ENCODE data around the gene CYP3A4. TPM values are rescaled to one million over a fixed set of nuclear protein-coding genes. Genes with fewer than 3 reads are reported as not detected.

The CYP3A4 gene
- total and polyA plus RNA-seq, 2 of the 13 experiments (the other 11 are each of a cell fraction or from before 2014, with no cell fraction given), result 0.11 to 0.24 TPM

- TF ChIP-seq, protein P1, sequence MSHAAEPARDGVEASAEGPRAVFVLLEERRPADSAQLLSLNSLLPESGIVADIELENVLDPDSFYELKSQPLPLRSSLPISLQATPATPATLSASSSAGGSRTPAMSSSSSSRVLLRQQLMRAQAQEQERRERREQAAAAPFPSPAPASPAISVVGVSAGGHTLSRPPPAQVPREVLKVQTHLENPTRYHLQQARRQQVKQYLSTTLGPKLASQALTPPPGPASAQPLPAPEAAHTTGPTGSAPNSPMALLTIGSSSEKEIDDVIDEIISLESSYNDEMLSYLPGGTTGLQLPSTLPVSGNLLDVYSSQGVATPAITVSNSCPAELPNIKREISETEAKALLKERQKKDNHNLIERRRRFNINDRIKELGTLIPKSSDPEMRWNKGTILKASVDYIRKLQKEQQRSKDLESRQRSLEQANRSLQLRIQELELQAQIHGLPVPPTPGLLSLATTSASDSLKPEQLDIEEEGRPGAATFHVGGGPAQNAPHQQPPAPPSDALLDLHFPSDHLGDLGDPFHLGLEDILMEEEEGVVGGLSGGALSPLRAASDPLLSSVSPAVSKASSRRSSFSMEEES (CRISPR knock-in tag; IDR thresholded peaks at IDR 0.05), result peak; percentile 56; the same call in 1 of the 2 replicates
- TF ChIP-seq ARID5B (CRISPR knock-in tag; IDR thresholded peaks at IDR 0.05), result peak; percentile 90
- TF ChIP-seq SMAD3 (CRISPR knock-in tag; IDR thresholded peaks at IDR 0.05), result peak; percentile 75; the same call in 1 of the 2 replicates
- TF ChIP-seq, protein P2, sequence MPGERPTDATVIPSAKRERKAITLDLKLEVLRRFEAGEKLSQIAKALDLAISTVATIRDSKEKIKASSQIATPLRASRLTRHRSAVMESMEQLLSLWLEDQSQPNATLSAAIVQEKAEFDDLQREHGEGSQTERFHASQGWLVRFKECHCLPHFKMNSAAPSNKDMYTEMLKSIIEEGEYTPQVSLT (CRISPR knock-in tag; IDR thresholded peaks at IDR 0.05; ENCODE audit: borderline replicate concordance, low read depth), result no peak
- peak; percentile 68 for TF ChIP-seq ERF (CRISPR knock-in tag; IDR thresholded peaks at IDR 0.05)
- TF ChIP-seq GABPA (IDR thresholded peaks at IDR 0.05; ENCODE audit: low read depth, low read length), result no peak
- peak; percentile 45; the same call in 1 of the 2 replicates for TF ChIP-seq GABPA (CRISPR knock-in tag; IDR thresholded peaks at IDR 0.05; ENCODE audit: low read depth)
- peak; percentile 72; the same call in 1 of the 2 replicates for TF ChIP-seq TEF (CRISPR knock-in tag; IDR thresholded peaks at IDR 0.05)
- TF ChIP-seq SOX6 (IDR thresholded peaks at IDR 0.05), result no peak
- peak; percentile 70; the same call in 1 of the 2 replicates for TF ChIP-seq SOX6 (CRISPR knock-in tag; IDR thresholded peaks at IDR 0.05)
- 0 out of 2 replicates have a peak, but pooled peaks have one; percentile 12 for TF ChIP-seq STAG1 (CRISPR knock-in tag; IDR thresholded peaks at IDR 0.05)
- TF ChIP-seq ZSCAN9 (CRISPR knock-in tag; IDR thresholded peaks at IDR 0.05; ENCODE audit: borderline replicate concordance), result no peak
- TF ChIP-seq XRCC5 (optimal IDR thresholded peaks at IDR 0.05; ENCODE audit: low read length), result no peak
- peak; percentile 56; the same call in 1 of the 2 replicates for TF ChIP-seq ZFP37 (CRISPR knock-in tag; IDR thresholded peaks at IDR 0.05; ENCODE audit: borderline replicate concordance)
These were observed 63.8 kb downstream of the CYP3A4 start (continued) for GRCh38 chr7:99719996-99720769.

Measured in HepG2 (cell line).